Gastroesophageal sphincter (tissue), 3 donors: ENCODE data around the gene DLAT.

Experiments used
- CTCF ChIP-seq, 4 experiments: fragments of 200-600 bp in 2 of 4; fragments of 450-650 bp in 2 of 4; sonication (generic) in 1 of 4; IDR thresholded peaks; one replicate each; pipeline ENCODE4 v1.5.1; 2017 to 2019; ENCODE audit warnings: antibody characterized with exemption in 4 of 4, mild to moderate bottlenecking in 2 of 4, moderate library complexity in 2 of 4
- POLR2A ChIP-seq, 2 donors: fragments of 450-650 bp; IDR thresholded peaks; one replicate each; pipeline ENCODE4 v1.6.1; 2017; ENCODE audit warnings: antibody characterized with exemption in 2 of 2, mild to moderate bottlenecking in 2 of 2, moderate library complexity in 1 of 2
- POLR2AphosphoS5 ChIP-seq: sonication (generic); formaldehyde crosslinking; IDR thresholded peaks from one replicate; pipeline ENCODE4 v1.6.1; 2017; ENCODE audit warnings: antibody characterized with exemption

GRCh38 chr11:111978028-111978771 lies 47.0 kb upstream of the DLAT start:
- TF ChIP-seq CTCF (IDR thresholded peaks at IDR 0.05) (peak in 3 of 4 experiments; percentile 16 to 41 (median 29)), POLR2A (IDR thresholded peaks at IDR 0.05) (peak in 1 of 2 donors; percentile 25), POLR2AphosphoS5 (peak; percentile 55)
